Central memory CD8-positive, alpha-beta T cell (primary cell): Measurements from ENCODE around the gene GBF1.

Source experiments
- ATAC-seq: fragments of 150-1000 bp; cut with Tn5 transposase; replicated peaks from 2 replicates; pipeline ENCODE4 v1.10.0; 2022; ENCODE audit warnings: mild to moderate bottlenecking, moderate FRiP score, moderate number of reproducible peaks; ENCODE audit not compliant: poor library complexity, severe bottlenecking; ENCODE audit errors: extremely low read depth
- DNase-seq, 2 donors: peaks; one replicate each; pipeline ENCODE4 v3.0.0; 2021; ENCODE audit warnings: low spot score in 2 of 2
- H3K27ac Mint-ChIP-seq: one replicate; pipeline ENCODE4 v1.8.0; 2022; ENCODE audit warnings: low read depth, mild to moderate bottlenecking, moderate library complexity, mixed read lengths
- H3K27me3 Mint-ChIP-seq: one replicate; pipeline ENCODE4 v1.8.0; 2022; ENCODE audit warnings: mixed read lengths
- H3K36me3 Mint-ChIP-seq: one replicate; pipeline ENCODE4 v1.8.0; 2022; ENCODE audit warnings: mild to moderate bottlenecking, moderate library complexity, mixed read lengths; ENCODE audit not compliant: insufficient read depth
- H3K4me1 Mint-ChIP-seq: one replicate; pipeline ENCODE4 v1.8.0; 2022; ENCODE audit warnings: mixed read lengths
- H3K4me3 Mint-ChIP-seq: one replicate; pipeline ENCODE4 v1.8.0; 2022; ENCODE audit warnings: mild to moderate bottlenecking, moderate library complexity, mixed read lengths
- H3K9me3 Mint-ChIP-seq: one replicate; pipeline ENCODE4 v1.8.0; 2022; ENCODE audit warnings: mixed read lengths

Gene GBF1

DNA sequence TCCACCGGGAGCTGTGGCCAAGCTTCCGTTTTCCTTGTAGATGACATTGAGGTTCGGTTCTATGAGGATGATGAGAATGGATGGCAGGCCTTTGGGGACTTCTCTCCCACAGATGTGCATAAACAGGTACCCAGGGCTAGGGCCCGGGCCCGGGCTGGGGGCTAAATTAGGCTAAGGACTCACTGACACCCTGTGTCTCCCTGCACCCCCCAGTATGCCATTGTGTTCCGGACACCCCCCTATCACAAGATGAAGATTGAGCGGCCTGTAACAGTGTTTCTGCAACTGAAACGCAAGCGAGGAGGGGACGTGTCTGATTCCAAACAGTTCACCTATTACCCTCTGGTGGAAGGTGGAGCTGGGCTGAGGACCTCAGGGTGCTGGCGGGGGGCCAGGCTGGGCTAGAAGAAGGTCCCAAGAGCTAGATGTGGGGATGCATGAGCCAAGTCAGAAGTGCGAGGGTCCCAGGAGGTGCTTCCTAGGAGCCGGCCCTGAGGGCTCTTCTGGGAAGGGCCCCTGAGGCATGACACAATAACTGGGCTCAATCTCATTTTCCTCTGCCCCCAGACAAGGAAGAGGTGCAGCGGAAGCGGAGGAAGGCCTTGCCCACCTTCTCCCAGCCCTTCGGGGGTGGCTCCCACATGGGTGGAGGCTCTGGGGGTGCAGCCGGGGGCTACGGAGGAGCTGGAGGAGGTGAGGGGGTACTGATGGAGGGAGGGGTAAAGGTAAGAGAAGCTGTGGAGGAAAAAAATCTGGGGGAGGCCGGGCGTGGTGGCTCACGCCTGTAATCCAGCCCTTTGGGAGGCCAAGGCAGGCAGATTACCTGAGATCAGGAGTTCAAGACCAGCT lies 153.1 kb downstream of the GBF1 start:
- DNase-seq = no peak
- Mint-ChIP-seq H3K4me1 (peaks cover 33% of the 10 kb centered on the region), H3K27me3 (no peaks in the 10 kb centered on the region), H3K4me3 (peak overlapping the region; percentile 77), H3K36me3 (peaks cover 54% of the 10 kb centered on the region), H3K9me3 (no peaks in the 10 kb centered on the region), H3K27ac (peak overlapping the region; percentile 93)
- ATAC-seq = no peak

DNA sequence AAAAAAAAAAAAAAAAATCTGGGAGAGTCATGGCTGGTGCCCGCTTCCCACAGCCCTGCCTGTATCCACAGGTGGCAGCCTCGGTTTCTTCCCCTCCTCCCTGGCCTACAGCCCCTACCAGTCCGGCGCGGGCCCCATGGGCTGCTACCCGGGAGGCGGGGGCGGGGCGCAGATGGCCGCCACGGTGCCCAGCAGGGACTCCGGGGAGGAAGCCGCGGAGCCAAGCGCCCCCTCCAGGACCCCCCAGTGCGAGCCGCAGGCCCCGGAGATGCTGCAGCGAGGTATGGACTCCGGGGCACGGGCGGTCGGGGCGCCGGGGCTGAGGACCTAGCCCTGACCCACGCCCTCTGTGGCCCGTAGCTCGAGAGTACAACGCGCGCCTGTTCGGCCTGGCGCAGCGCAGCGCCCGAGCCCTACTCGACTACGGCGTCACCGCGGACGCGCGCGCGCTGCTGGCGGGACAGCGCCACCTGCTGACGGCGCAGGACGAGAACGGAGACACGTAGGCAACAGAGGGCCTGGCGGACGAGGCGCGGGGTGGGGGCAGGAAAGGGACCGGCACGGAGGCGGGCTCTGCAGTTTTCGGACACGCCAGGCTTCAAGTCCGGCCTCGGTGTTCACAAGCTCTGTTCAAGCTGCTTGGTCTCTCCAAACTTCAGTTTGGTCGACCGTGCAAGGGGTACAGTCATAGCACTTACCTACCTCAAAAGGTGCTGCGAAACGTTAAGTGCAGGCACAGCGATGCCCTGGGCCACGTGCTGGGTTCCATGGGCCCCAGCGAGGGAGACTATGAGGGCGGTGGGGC lies 154.1 kb downstream of the GBF1 start:
- Mint-ChIP-seq H3K9me3 (no peaks in the 10 kb centered on the region), H3K4me1 (peaks cover 25% of the 10 kb centered on the region), H3K36me3 (peaks cover 50% of the 10 kb centered on the region), H3K4me3 (peak overlapping the region; percentile 77), H3K27me3 (no peaks in the 10 kb centered on the region), H3K27ac (peak overlapping the region; percentile 93)
- peak; percentile 53 for ATAC-seq
- DNase-seq = peak; percentile 83 to 84

DNA sequence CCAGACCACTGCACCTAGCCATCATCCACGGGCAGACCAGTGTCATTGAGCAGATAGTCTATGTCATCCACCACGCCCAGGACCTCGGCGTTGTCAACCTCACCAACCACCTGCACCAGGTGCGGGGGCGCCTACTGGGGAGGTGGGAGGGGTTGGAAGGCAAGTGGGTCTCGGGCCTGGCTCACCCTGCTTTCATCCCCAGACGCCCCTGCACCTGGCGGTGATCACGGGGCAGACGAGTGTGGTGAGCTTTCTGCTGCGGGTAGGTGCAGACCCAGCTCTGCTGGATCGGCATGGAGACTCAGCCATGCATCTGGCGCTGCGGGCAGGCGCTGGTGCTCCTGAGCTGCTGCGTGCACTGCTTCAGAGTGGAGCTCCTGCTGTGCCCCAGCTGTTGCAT lies 154.7 kb downstream of the GBF1 start:
- ATAC-seq (no peak), DNase-seq (no peak)
- H3K9me3 Mint-ChIP-seq = no peaks in the 10 kb centered on the region
- H3K27me3 Mint-ChIP-seq = no peaks in the 10 kb centered on the region
- peaks cover 48% of the 10 kb centered on the region for H3K36me3 Mint-ChIP-seq
- peak overlapping the region; percentile 93 for H3K27ac Mint-ChIP-seq
- peak overlapping the region; percentile 77 for H3K4me3 Mint-ChIP-seq
- H3K4me1 Mint-ChIP-seq = peaks cover 20% of the 10 kb centered on the region

DNA sequence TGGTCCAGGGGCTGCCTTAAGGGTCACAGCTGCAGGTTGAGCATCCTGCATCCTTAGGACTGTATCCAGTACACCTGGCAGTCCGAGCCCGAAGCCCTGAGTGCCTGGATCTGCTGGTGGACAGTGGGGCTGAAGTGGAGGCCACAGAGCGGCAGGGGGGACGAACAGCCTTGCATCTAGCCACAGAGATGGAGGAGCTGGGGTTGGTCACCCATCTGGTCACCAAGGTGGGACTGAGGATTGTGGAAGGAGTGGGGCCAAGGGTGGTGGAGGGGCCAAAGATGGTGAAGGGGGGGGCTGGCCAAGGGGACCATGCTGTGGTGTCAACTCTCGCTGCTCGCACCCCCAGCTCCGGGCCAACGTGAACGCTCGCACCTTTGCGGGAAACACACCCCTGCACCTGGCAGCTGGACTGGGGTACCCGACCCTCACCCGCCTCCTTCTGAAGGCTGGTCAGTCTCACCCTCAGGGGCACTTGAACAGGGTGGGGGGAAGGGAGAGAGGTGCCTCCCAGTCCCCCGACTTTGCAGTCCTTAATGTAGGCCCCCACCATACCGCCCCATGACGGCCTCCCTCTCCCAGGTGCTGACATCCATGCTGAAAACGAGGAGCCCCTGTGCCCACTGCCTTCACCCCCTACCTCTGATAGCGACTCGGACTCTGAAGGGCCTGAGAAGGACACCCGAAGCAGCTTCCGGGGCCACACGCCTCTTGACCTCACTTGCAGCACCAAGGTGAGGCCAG lies 155.4 kb downstream of the GBF1 start:
- Mint-ChIP-seq H3K4me3 (peak overlapping the region; percentile 43), H3K9me3 (no peaks in the 10 kb centered on the region), H3K27me3 (no peaks in the 10 kb centered on the region), H3K4me1 (peaks cover 20% of the 10 kb centered on the region), H3K36me3 (peaks cover 49% of the 10 kb centered on the region), H3K27ac (no peak overlapping the region)
- no peak for DNase-seq
- ATAC-seq = no peak

DNA sequence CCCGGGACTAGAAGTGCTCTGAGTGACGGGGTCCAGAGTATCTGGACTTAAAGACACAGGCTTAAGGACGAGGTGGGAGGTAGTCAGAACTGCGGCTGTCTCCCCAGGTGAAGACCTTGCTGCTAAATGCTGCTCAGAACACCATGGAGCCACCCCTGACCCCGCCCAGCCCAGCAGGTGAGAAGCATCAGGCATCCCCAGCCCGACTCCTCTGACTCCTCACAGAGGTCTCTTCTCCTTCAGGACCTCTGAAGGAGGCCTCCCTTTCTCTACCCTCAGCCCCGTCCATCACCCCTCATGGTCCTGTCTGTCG lies 156.0 kb downstream of the GBF1 start:
- Mint-ChIP-seq H3K4me1 (peaks cover 17% of the 10 kb centered on the region), H3K27ac (no peak overlapping the region), H3K9me3 (no peaks in the 10 kb centered on the region), H3K27me3 (no peaks in the 10 kb centered on the region), H3K36me3 (peaks cover 47% of the 10 kb centered on the region), H3K4me3 (peak overlapping the region; percentile 43)
- DNase-seq (no peak), ATAC-seq (no peak)

DNA sequence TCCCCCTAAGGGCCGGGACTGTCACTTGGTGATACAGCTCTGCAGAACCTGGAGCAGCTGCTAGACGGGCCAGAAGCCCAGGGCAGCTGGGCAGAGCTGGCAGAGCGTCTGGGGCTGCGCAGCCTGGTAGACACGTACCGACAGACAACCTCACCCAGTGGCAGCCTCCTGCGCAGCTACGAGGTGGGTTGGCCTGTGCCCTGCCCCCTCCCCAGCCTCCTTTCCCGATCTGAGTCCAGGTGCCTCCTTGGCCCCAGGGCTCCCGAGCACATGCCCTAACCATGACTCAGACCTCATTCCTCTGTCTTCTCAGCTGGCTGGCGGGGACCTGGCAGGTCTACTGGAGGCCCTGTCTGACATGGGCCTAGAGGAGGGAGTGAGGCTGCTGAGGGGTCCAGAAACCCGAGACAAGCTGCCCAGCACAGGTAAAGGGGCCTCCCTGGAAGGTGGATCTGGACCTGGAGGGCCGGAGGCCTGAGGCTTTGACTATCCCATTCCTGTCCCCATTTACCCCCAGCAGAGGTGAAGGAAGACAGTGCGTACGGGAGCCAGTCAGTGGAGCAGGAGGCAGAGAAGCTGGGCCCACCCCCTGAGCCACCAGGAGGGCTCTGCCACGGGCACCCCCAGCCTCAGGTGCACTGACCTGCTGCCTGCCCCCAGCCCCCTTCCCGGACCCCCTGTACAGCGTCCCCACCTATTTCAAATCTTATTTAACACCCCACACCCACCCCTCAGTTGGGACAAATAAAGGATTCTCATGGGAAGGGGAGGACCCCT lies 156.6 kb downstream of the GBF1 start:
- Mint-ChIP-seq H3K9me3 (no peaks in the 10 kb centered on the region), H3K27ac (no peak overlapping the region), H3K27me3 (no peaks in the 10 kb centered on the region), H3K4me1 (peaks cover 10% of the 10 kb centered on the region), H3K36me3 (peaks cover 44% of the 10 kb centered on the region), H3K4me3 (peak overlapping the region; percentile 20)
- ATAC-seq = no peak
- DNase-seq = no peak

DNA sequence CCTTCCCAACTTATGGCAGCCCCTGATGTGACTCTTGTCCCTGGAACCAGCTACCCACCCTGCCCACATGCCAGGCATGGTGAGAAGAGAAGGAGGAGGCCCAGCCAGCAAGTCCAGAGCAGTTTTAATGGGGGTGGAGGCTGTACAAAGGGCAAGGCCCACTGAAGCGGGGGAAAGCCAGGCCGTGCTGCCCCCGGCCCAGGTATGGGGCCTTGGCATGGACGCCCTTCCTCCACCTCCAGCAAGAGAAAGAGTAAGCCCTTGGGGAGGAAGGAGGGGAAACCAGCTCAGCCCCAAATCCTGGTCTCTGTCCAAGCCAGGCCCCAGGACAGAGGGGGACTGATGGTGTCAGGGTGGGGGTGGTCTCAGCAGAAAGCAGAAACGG lies 157.2 kb downstream of the GBF1 start:
- no peaks in the 10 kb centered on the region for H3K9me3 Mint-ChIP-seq
- no peak overlapping the region for H3K27ac Mint-ChIP-seq
- no peak for ATAC-seq
- peaks cover 4% of the 10 kb centered on the region for H3K27me3 Mint-ChIP-seq
- no peak overlapping the region for H3K4me3 Mint-ChIP-seq
- H3K4me1 Mint-ChIP-seq = peaks cover 8% of the 10 kb centered on the region
- H3K36me3 Mint-ChIP-seq = peaks cover 43% of the 10 kb centered on the region
- DNase-seq = no peak

DNA sequence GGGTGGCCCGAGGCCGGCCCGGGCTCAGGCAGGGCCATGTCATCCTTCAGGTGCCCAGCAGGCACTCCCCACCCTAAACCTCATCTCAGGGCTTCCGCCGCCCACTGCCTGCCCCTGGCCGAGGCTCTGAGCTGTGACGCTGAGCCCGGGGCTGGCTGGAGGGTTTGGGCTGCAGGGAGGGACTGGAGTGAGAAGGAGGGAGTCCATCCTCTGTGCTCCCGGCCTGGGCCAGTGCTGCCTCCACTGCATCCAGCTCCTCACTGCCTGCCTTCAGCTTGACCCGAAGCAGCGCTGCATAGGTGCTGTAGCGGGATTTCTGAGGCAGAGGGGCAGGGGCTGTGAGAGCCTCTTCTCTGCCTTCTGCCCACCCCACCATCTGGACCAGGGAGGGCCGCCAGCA lies 157.8 kb downstream of the GBF1 start:
- ATAC-seq = no peak
- no peak for DNase-seq
- Mint-ChIP-seq H3K36me3 (peaks cover 44% of the 10 kb centered on the region), H3K4me1 (peaks cover 8% of the 10 kb centered on the region), H3K9me3 (no peaks in the 10 kb centered on the region), H3K4me3 (no peak overlapping the region), H3K27ac (no peak overlapping the region), H3K27me3 (peaks cover 10% of the 10 kb centered on the region)

DNA sequence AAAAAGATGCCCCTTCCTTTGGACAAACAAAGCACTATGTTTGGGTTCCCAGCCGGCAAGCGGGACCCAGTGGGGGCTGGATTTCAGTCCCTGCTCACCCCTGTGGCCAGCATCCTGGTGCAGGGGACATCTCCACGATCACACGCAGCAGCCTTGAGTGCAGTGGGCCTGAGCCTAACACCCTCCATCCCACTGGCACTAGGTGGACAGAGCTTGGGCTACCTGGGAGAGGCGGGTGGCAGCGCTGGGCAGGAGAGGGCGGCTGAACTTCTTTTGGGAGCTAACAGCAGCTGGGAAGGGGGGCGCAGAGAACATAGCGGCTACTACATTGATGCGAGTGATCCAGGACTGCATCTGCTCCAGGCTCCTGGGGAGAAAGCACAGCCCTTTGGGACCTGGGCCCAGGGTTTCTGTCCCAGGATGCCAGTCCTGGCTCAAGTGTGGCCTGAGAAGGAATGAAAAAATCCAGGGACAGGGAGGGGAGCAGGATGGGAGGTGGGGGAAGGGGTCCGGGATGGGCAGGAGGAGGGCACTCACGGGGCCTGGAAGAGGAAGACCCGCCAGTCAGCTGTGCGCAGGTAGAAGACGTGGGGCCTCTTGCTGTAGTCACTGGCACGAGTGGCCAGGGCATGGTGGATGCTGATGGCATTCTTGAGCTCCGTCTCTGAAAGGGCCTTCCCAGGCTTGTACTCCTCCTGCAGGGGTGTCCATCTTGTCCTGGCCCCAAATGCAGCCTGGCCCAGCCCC lies 159.2 kb downstream of the GBF1 start:
- peaks cover 10% of the 10 kb centered on the region for H3K4me1 Mint-ChIP-seq
- H3K9me3 Mint-ChIP-seq = no peaks in the 10 kb centered on the region
- no peak overlapping the region for H3K4me3 Mint-ChIP-seq
- ATAC-seq (no peak), DNase-seq (no peak)
- H3K36me3 Mint-ChIP-seq = peaks cover 41% of the 10 kb centered on the region
- H3K27me3 Mint-ChIP-seq = peaks cover 23% of the 10 kb centered on the region
- H3K27ac Mint-ChIP-seq = peak overlapping the region; percentile 68

DNA sequence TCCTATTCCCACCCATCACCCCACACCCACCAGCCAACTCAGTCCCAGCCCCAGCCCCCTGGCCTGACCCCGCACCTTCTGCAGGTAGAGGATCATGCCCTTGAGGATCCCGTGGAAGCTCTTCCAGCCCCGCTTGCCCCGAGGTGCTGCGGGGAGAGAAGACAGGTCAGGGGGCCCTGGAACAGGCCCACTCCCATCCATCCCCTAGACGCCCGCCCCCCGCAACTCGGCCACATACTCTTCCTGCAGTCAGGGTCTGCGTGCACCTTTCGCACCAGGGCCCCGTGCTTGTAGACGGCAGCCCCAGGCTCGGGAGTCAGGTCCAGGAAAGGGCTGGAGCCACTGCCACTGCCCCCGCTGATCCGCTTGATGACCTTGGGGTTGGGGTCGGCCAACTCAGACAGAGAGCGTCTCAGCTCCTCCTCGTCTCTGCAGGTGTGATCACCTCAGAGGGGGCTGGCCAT lies 159.8 kb downstream of the GBF1 start:
- H3K4me1 Mint-ChIP-seq = peaks cover 16% of the 10 kb centered on the region
- no peaks in the 10 kb centered on the region for H3K9me3 Mint-ChIP-seq
- no peak for DNase-seq
- peaks cover 37% of the 10 kb centered on the region for H3K36me3 Mint-ChIP-seq
- peaks cover 29% of the 10 kb centered on the region for H3K27me3 Mint-ChIP-seq
- ATAC-seq = no peak
- H3K27ac Mint-ChIP-seq = peak overlapping the region; percentile 68
- H3K4me3 Mint-ChIP-seq = no peak overlapping the region

DNA sequence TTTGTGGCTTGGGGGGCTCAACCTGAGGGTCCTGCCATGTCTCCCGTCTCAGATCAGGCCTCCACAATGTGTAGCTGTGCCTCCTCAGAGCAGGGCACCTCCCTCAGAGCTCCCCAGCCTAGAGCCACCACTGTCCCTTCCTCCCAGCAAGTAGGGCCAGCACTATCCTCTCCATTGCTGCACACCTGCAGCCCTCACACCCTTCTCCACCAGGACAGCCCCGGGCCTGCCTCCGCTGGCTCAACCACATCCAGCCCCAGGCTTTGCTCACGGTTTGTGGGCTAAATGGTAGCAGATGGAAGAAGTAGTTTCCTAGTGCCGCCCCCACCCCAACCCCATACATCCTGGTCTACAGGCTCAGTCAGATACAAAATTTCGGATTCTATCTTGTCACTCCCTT lies 160.3 kb downstream of the GBF1 start:
- peaks cover 32% of the 10 kb centered on the region for H3K27me3 Mint-ChIP-seq
- DNase-seq (no peak), ATAC-seq (no peak)
- H3K9me3 Mint-ChIP-seq = no peaks in the 10 kb centered on the region
- H3K4me1 Mint-ChIP-seq = peaks cover 16% of the 10 kb centered on the region
- H3K36me3 Mint-ChIP-seq = peaks cover 35% of the 10 kb centered on the region
- H3K27ac Mint-ChIP-seq = peak overlapping the region; percentile 68
- H3K4me3 Mint-ChIP-seq = no peak overlapping the region
